HEK293 (cell line): Measurements from ENCODE around the gene TPH2.

Source experiments
- CTCF ChIA-PET: fragments of 350-600 bp; formaldehyde crosslinking; extraction: SDS; loops from one replicate; lab custom pipeline; 2021; ENCODE audit warnings: antibody characterized with exemption; lab: Yijun Ruan, JAX
- POLR2A ChIA-PET: fragments of 300-600 bp; formaldehyde crosslinking; extraction: SDS; loops from one replicate; lab custom pipeline; 2020; ENCODE audit warnings: antibody characterized with exemption, inconsistent platforms; lab: Yijun Ruan, JAX
- H3K27ac ChIP-seq: fragments of 200-500 bp; sonication (Bioruptor generic); 2 replicates; pipeline ENCODE4 v1.5.1; 2014; ENCODE audit warnings: low read depth, low read length, control low read depth, inconsistent platforms; ENCODE audit errors: extremely low read depth
- H3K36me3 ChIP-seq, 2 experiments: fragments of 200-500 bp in 1 of 2; sonication (Bioruptor generic) in 1 of 2; 1 replicate in 1 of 2; 2 replicates in 1 of 2; pipeline ENCODE4 v1.5.1; 2014 to 2017; ENCODE audit warnings: inconsistent platforms in 2 of 2, low read length in 2 of 2; ENCODE audit not compliant: control insufficient read depth in 2 of 2, insufficient read depth in 1 of 2
- H3K4me1 ChIP-seq: fragments of 200-500 bp; sonication (Bioruptor generic); 2 replicates; pipeline ENCODE4 v1.5.1; 2014; ENCODE audit warnings: mild to moderate bottlenecking, low read length, inconsistent platforms; ENCODE audit not compliant: control insufficient read depth, insufficient read depth
- H3K4me3 ChIP-seq: 2 replicates; pipeline ENCODE4 v1.5.1; 2011; ENCODE audit warnings: low read depth, mild to moderate bottlenecking, control low read depth, low read length, moderate library complexity
- H3K9me3 ChIP-seq: fragments of 200-500 bp; sonication (Bioruptor generic); 2 replicates; pipeline ENCODE4 v1.5.1; 2014; ENCODE audit warnings: low read depth, low read length, inconsistent platforms; ENCODE audit not compliant: control insufficient read depth, insufficient read depth
- GLI2 ChIP-seq: fragments of 450-650 bp; formaldehyde crosslinking; IDR thresholded peaks from 2 replicates; pipeline ENCODE4; 2017; ENCODE audit warnings: missing biosample characterization, missing genetic modification characterization, low read depth, borderline replicate concordance
- SCRT2 ChIP-seq: fragments of 450-650 bp; formaldehyde crosslinking; IDR thresholded peaks from 2 replicates; pipeline ENCODE4 v1.5.1; 2016; ENCODE audit warnings: missing biosample characterization, missing genetic modification characterization
- SP2 ChIP-seq: fragments of 450-650 bp; formaldehyde crosslinking; IDR thresholded peaks from 2 replicates; pipeline ENCODE4 v1.5.1; 2016; ENCODE audit warnings: missing biosample characterization, missing genetic modification characterization
- TRIM28 ChIP-seq: IDR thresholded peaks from 2 replicates; pipeline ENCODE4 v1.6.1; 2011; ENCODE audit warnings: low read length, control low read depth, borderline replicate concordance
- WT1 ChIP-seq: fragments of 450-650 bp; formaldehyde crosslinking; IDR thresholded peaks from 2 replicates; pipeline ENCODE4 v1.5.1; 2016; ENCODE audit warnings: missing biosample characterization, missing genetic modification characterization
- ZIC2 ChIP-seq: fragments of 450-650 bp; formaldehyde crosslinking; IDR thresholded peaks from 2 replicates; pipeline ENCODE4 v1.5.1; 2016; ENCODE audit warnings: missing biosample characterization, missing genetic modification characterization
- ZNF132 ChIP-seq: fragments of 450-650 bp; formaldehyde crosslinking; IDR thresholded peaks from 2 replicates; pipeline ENCODE4 v1.5.1; 2017; ENCODE audit warnings: missing biosample characterization, missing genetic modification characterization, borderline replicate concordance
- ZNF138 ChIP-seq: fragments of 450-650 bp; formaldehyde crosslinking; IDR thresholded peaks from 2 replicates; pipeline ENCODE4 v1.5.1; 2016; ENCODE audit warnings: missing biosample characterization, missing genetic modification characterization, borderline replicate concordance
- ZNF157 ChIP-seq: fragments of 450-650 bp; formaldehyde crosslinking; IDR thresholded peaks from 2 replicates; pipeline ENCODE4 v1.5.1; 2016; ENCODE audit warnings: missing biosample characterization, missing genetic modification characterization
- ZNF223 ChIP-seq: fragments of 450-650 bp; formaldehyde crosslinking; IDR thresholded peaks from 2 replicates; pipeline ENCODE4 v1.5.1; 2016; ENCODE audit warnings: missing biosample characterization, missing genetic modification characterization
- ZNF335 ChIP-seq: fragments of 450-650 bp; formaldehyde crosslinking; conservative IDR thresholded peaks from 2 replicates; pipeline ENCODE4 v1.5.1; 2016; ENCODE audit warnings: missing biosample characterization, missing genetic modification characterization
- ZNF37A ChIP-seq: fragments of 450-650 bp; IDR thresholded peaks from 2 replicates; pipeline ENCODE4 v1.5.1; 2018; ENCODE audit warnings: missing biosample characterization, missing genetic modification characterization
- ZNF391 ChIP-seq: fragments of 450-650 bp; formaldehyde crosslinking; IDR thresholded peaks from 2 replicates; pipeline ENCODE4 v1.5.1; 2016; ENCODE audit warnings: low read depth, missing biosample characterization, missing genetic modification characterization, borderline replicate concordance
- ZNF394 ChIP-seq: fragments of 450-650 bp; formaldehyde crosslinking; IDR thresholded peaks from 2 replicates; pipeline ENCODE4 v1.5.1; 2016; ENCODE audit warnings: missing biosample characterization, missing genetic modification characterization, mild to moderate bottlenecking, moderate library complexity, borderline replicate concordance
- ZNF501 ChIP-seq: fragments of 450-650 bp; formaldehyde crosslinking; IDR thresholded peaks from 2 replicates; pipeline ENCODE4 v1.5.1; 2016; ENCODE audit warnings: missing biosample characterization, missing genetic modification characterization
- ZNF548 ChIP-seq: fragments of 450-650 bp; formaldehyde crosslinking; IDR thresholded peaks from 2 replicates; pipeline ENCODE4 v1.5.1; 2016; ENCODE audit warnings: missing biosample characterization, missing genetic modification characterization
- ZNF701 ChIP-seq: fragments of 450-650 bp; formaldehyde crosslinking; IDR thresholded peaks from 2 replicates; pipeline ENCODE4 v1.5.1; 2016; ENCODE audit warnings: missing biosample characterization, missing genetic modification characterization
- ZNF747 ChIP-seq: fragments of 450-650 bp; formaldehyde crosslinking; IDR thresholded peaks from 2 replicates; pipeline ENCODE4 v1.5.1; 2016; ENCODE audit warnings: missing biosample characterization, missing genetic modification characterization
- ZNF76 ChIP-seq: fragments of 450-650 bp; formaldehyde crosslinking; IDR thresholded peaks from 2 replicates; pipeline ENCODE4; 2016; ENCODE audit warnings: low read depth, missing biosample characterization, missing genetic modification characterization, borderline replicate concordance
- ZSCAN4 ChIP-seq: fragments of 450-650 bp; formaldehyde crosslinking; IDR thresholded peaks from 2 replicates; pipeline ENCODE4 v1.5.1; 2017; ENCODE audit warnings: missing biosample characterization, missing genetic modification characterization
- TF ChIP-seq, protein P1 (sequence below): fragments of 450-650 bp; IDR thresholded peaks from 2 replicates; pipeline ENCODE4 v1.5.1; 2018; ENCODE audit warnings: missing biosample characterization, missing genetic modification characterization
- TF ChIP-seq, protein P2 (sequence below): fragments of 450-650 bp; IDR thresholded peaks from 2 replicates; pipeline ENCODE4 v1.5.1; 2018; ENCODE audit warnings: missing biosample characterization, mild to moderate bottlenecking, missing genetic modification characterization
- TF ChIP-seq, protein P3 (sequence below): fragments of 450-650 bp; formaldehyde crosslinking; IDR thresholded peaks from 2 replicates; pipeline ENCODE4 v1.5.1; 2016; ENCODE audit warnings: missing biosample characterization, missing genetic modification characterization, borderline replicate concordance

The TPH2 gene

DNA sequence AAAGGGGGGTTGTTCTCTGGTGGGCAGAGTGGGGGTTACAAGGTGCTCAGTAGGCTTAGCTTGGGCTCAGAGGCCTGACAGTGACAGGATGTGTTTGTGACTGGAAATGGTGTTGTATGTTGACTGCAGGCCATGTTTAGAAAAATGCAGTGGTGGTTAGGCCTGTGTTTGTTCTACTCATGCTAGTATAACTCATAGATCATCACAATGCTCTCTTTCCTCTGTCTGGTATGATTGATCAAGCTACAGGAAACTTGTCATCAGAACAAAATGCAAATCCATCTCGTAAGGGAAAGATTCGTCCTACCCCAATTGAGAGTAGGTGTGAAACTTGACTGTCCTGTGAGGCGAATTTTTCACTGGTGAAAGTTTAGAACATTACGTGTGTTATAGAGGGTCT is 11.8 kb downstream of the TPH2 start:
- CTCF ChIA-PET: interaction anchor here (0.6 kb wide), 1 partner anchor 1378 kb away, joined by 8 read pairs; no protein-coding TSS in a partner anchor
- no peaks in the 10 kb centered on the region for H3K36me3 ChIP-seq
- H3K4me1 ChIP-seq: no peaks in the 10 kb centered on the region
- H3K9me3 ChIP-seq: no peaks in the 10 kb centered on the region
- no peak for TF ChIP-seq ZNF138 (tag by site-specific recombination)
- TF ChIP-seq, protein P1, sequence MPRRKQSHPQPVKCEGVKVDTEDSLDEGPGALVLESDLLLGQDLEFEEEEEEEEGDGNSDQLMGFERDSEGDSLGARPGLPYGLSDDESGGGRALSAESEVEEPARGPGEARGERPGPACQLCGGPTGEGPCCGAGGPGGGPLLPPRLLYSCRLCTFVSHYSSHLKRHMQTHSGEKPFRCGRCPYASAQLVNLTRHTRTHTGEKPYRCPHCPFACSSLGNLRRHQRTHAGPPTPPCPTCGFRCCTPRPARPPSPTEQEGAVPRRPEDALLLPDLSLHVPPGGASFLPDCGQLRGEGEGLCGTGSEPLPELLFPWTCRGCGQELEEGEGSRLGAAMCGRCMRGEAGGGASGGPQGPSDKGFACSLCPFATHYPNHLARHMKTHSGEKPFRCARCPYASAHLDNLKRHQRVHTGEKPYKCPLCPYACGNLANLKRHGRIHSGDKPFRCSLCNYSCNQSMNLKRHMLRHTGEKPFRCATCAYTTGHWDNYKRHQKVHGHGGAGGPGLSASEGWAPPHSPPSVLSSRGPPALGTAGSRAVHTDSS: no peak
- no peak for TF ChIP-seq ZNF223 (tag by site-specific recombination)
- no peak for TF ChIP-seq ZNF157
- no peak for TF ChIP-seq ZNF335
- no peak for TF ChIP-seq ZNF132 (tag by site-specific recombination)
- no peak for TF ChIP-seq ZNF76
- TF ChIP-seq, protein P2, sequence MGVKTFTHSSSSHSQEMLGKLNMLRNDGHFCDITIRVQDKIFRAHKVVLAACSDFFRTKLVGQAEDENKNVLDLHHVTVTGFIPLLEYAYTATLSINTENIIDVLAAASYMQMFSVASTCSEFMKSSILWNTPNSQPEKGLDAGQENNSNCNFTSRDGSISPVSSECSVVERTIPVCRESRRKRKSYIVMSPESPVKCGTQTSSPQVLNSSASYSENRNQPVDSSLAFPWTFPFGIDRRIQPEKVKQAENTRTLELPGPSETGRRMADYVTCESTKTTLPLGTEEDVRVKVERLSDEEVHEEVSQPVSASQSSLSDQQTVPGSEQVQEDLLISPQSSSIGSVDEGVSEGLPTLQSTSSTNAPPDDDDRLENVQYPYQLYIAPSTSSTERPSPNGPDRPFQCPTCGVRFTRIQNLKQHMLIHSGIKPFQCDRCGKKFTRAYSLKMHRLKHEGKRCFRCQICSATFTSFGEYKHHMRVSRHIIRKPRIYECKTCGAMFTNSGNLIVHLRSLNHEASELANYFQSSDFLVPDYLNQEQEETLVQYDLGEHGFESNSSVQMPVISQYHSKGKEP (tag by site-specific recombination): no peak
- TF ChIP-seq ZNF394: no peak
- no peak for TF ChIP-seq ZNF747 (tag by site-specific recombination)
- TF ChIP-seq, all 188 proteins: peak for 0
- POLR2A ChIA-PET: no interaction called here
- Histone ChIP-seq H3K4me3 (no peak overlapping the region), H3K27ac (no peak overlapping the region)

- Histone ChIP-seq H3K4me3 (no peak overlapping the region), H3K9me3 (no peaks in the 10 kb centered on the region), H3K27ac (no peak overlapping the region), H3K4me1 (no peaks in the 10 kb centered on the region), H3K36me3 (no peaks in the 10 kb centered on the region)
- TF ChIP-seq ZNF701 (tag by site-specific recombination) (no peak), ZNF548 (tag by site-specific recombination) (no peak), ZNF76 (no peak), ZIC2 (tag by site-specific recombination) (no peak), TRIM28 (no peak), ZSCAN4 (tag by site-specific recombination) (no peak), ZNF391 (no peak), SCRT2 (no peak), GLI2 (tag by site-specific recombination) (no peak), ZNF37A (tag by site-specific recombination) (no peak)
- CTCF ChIA-PET: interaction anchor here (0.6 kb wide), 1 partner anchor 1378 kb away, joined by 8 read pairs; no protein-coding TSS in a partner anchor
- POLR2A ChIA-PET: no interaction called here
Observed at GRCh38 chr12:71950819-71951218, 12.2 kb downstream of the TPH2 start.

GRCh38 chr12:71954083-71954778 is 15.6 kb downstream of the TPH2 start:
- Histone ChIP-seq H3K9me3 (no peaks in the 10 kb centered on the region), H3K4me1 (no peaks in the 10 kb centered on the region), H3K36me3 (no peaks in the 10 kb centered on the region), H3K27ac (no peak overlapping the region), H3K4me3 (no peak overlapping the region)
- POLR2A ChIA-PET: no interaction called here
- CTCF ChIA-PET: no interaction called here
- TF ChIP-seq WT1 (tag by site-specific recombination) (no peak), SP2 (no peak), ZNF501 (tag by site-specific recombination) (no peak)
- TF ChIP-seq, protein P3, sequence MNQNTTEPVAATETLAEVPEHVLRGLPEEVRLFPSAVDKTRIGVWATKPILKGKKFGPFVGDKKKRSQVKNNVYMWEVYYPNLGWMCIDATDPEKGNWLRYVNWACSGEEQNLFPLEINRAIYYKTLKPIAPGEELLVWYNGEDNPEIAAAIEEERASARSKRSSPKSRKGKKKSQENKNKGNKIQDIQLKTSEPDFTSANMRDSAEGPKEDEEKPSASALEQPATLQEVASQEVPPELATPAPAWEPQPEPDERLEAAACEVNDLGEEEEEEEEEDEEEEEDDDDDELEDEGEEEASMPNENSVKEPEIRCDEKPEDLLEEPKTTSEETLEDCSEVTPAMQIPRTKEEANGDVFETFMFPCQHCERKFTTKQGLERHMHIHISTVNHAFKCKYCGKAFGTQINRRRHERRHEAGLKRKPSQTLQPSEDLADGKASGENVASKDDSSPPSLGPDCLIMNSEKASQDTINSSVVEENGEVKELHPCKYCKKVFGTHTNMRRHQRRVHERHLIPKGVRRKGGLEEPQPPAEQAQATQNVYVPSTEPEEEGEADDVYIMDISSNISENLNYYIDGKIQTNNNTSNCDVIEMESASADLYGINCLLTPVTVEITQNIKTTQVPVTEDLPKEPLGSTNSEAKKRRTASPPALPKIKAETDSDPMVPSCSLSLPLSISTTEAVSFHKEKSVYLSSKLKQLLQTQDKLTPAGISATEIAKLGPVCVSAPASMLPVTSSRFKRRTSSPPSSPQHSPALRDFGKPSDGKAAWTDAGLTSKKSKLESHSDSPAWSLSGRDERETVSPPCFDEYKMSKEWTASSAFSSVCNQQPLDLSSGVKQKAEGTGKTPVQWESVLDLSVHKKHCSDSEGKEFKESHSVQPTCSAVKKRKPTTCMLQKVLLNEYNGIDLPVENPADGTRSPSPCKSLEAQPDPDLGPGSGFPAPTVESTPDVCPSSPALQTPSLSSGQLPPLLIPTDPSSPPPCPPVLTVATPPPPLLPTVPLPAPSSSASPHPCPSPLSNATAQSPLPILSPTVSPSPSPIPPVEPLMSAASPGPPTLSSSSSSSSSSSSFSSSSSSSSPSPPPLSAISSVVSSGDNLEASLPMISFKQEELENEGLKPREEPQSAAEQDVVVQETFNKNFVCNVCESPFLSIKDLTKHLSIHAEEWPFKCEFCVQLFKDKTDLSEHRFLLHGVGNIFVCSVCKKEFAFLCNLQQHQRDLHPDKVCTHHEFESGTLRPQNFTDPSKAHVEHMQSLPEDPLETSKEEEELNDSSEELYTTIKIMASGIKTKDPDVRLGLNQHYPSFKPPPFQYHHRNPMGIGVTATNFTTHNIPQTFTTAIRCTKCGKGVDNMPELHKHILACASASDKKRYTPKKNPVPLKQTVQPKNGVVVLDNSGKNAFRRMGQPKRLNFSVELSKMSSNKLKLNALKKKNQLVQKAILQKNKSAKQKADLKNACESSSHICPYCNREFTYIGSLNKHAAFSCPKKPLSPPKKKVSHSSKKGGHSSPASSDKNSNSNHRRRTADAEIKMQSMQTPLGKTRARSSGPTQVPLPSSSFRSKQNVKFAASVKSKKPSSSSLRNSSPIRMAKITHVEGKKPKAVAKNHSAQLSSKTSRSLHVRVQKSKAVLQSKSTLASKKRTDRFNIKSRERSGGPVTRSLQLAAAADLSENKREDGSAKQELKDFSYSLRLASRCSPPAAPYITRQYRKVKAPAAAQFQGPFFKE: no peak
